GM21825 (cell line): Measurements from ENCODE around the gene FAM76B.

ENCODE experiments used
- ATAC-seq: cut with Tn5 transposase; IDR thresholded peaks from one replicate; pipeline ENCODE4 v1.9.1; 2021; ENCODE audit warnings: mild to moderate bottlenecking, moderate library complexity; ENCODE audit not compliant: unreplicated experiment

FAM76B gene

GRCh38 chr11:95734009-95734572 lies 55.5 kb downstream of the FAM76B start:
- ATAC-seq = no peak

- ATAC-seq = no peak
These were observed 56.5 kb downstream of the FAM76B start for GRCh38 chr11:95732930-95733602.

- ATAC-seq = no peak
These were observed 60.1 kb downstream of the FAM76B start for GRCh38 chr11:95729462-95729861.

GRCh38 chr11:95728790-95729189 lies 60.8 kb downstream of the FAM76B start:
- ATAC-seq = no peak

GRCh38 chr11:95728094-95728493 lies 61.5 kb downstream of the FAM76B start:
- ATAC-seq = no peak

GRCh38 chr11:95727620-95728019 lies 62.0 kb downstream of the FAM76B start:
- ATAC-seq = no peak

- ATAC-seq = no peak
These were observed 62.5 kb downstream of the FAM76B start for GRCh38 chr11:95727111-95727510.

GRCh38 chr11:95725196-95725595 lies 64.4 kb downstream of the FAM76B start:
- ATAC-seq = no peak

GRCh38 chr11:95723361-95723942 lies 66.1 kb downstream of the FAM76B start:
- ATAC-seq = no peak

GRCh38 chr11:95720195-95720594 lies 69.4 kb downstream of the FAM76B start:
- no peak for ATAC-seq
